Activated T-helper 9 cell treated with anti-CD3 and anti-CD28 coated beads, Interleukin-2, amount 50 U/mL, for 16 hours (primary cell): ENCODE results near the gene NPEPPS.
A peak's percentile ranks its signal among the peaks of the same experiment; 100 is the strongest.
"Not testable (repeated sequence)": the region's sequence is repeated elsewhere in the genome, so short reads cannot be mapped to it uniquely, and the experiment has no call there.

Experiments used
- DNase-seq: peaks from one replicate; pipeline ENCODE4 v3.0.0-alpha.2; 2020; ENCODE audit warnings: low read depth

Gene NPEPPS, protein sequence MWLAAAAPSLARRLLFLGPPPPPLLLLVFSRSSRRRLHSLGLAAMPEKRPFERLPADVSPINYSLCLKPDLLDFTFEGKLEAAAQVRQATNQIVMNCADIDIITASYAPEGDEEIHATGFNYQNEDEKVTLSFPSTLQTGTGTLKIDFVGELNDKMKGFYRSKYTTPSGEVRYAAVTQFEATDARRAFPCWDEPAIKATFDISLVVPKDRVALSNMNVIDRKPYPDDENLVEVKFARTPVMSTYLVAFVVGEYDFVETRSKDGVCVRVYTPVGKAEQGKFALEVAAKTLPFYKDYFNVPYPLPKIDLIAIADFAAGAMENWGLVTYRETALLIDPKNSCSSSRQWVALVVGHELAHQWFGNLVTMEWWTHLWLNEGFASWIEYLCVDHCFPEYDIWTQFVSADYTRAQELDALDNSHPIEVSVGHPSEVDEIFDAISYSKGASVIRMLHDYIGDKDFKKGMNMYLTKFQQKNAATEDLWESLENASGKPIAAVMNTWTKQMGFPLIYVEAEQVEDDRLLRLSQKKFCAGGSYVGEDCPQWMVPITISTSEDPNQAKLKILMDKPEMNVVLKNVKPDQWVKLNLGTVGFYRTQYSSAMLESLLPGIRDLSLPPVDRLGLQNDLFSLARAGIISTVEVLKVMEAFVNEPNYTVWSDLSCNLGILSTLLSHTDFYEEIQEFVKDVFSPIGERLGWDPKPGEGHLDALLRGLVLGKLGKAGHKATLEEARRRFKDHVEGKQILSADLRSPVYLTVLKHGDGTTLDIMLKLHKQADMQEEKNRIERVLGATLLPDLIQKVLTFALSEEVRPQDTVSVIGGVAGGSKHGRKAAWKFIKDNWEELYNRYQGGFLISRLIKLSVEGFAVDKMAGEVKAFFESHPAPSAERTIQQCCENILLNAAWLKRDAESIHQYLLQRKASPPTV

GRCh38 chr17:47530557-47531232 lies at the start of gene NPEPPS:
Gene NPEPPS, plus strand, starts transcription at chr17:47531108. Its CDS starts 193 bp downstream, at chr17:47531301.
- peak; percentile 82 for DNase-seq

DNA sequence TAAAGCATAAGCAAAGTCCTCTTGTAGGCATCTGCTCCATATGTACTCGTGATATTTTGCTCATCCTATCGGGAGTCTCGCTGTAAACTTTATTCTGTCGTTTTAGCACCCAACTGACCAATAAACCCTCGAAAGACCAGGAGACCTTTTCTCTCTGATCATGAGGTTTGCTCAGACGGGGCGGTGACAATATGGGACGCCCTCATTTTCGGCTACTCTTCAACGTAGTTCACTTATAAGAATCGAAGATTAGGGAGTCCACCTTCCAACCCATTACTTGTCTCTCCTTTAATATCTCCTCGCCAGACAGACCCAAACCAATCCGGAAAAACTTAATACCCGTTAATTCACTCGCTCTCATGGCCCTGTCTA lies 39.1 kb upstream of the NPEPPS start:
- not testable (repeated sequence) for DNase-seq

DNA sequence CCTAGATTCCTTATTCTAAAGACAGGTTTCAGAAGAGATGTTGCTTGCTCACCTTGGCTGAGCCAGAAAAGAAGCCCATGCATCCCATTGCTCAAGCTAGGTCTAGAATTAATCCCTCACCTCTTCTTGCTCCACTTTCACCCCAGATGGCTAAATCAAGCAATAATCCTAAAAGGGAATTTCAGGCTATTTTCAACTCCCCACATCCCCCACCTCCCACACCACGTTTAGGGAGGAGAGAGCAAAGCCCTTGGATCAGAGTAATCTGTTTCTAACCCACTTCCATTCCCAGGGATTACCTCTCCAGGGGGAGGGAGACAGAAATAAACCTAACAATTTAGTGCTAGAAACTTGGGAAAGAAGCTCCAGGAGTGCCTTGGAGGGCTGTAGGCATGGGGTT lies 31.8 kb upstream of the NPEPPS start:
- DNase-seq: not testable (repeated sequence)

DNA sequence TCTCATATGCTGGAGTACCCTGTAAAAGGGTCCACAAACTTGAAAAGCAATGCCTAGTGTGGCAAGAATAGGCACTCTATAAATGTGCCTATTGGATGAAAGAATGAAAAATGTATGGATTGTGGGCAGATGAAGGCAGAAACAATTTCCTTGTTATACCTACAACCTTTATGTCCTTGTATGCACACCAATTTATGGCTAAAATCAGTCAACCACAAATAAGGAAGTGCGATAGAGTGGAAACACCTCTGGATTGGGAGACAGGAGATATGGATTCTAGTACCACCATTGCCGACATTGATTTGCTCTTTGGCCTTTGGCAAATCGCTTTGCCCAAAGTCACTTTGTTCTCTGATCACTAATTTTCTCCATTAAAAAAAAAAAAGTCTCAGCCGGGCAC lies 31.4 kb upstream of the NPEPPS start:
- DNase-seq: not testable (repeated sequence)

- DNase-seq: not testable (repeated sequence)
Observed at GRCh38 chr17:47500620-47501019, 30.3 kb upstream of the NPEPPS start.

GRCh38 chr17:47502122-47502731 lies 28.7 kb upstream of the NPEPPS start:
- DNase-seq: not testable (repeated sequence)

GRCh38 chr17:47502776-47503455 lies 28.0 kb upstream of the NPEPPS start:
- not testable (repeated sequence) for DNase-seq

DNA sequence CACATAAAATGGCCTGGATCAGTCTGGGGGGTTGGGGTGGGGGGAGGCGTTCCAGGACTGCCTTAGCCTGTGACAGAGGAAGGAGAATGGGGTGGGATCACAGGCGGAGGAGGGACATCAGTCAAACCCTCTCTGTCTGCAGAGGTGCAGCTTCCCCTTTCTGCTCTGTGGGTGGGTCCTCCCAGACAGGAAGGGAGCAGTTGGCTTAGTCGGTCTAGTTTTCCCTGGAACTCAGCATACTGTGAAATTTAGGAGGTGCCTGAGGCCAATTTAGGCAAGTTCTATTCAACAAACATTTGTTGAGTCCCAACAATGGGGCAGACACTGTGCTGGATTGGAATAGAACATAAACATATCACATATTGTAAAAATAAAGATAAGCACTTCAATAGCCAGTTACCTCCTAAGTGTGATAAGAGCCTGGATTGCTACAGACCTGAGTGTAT lies 19.2 kb upstream of the NPEPPS start:
- not testable (repeated sequence) for DNase-seq

DNA sequence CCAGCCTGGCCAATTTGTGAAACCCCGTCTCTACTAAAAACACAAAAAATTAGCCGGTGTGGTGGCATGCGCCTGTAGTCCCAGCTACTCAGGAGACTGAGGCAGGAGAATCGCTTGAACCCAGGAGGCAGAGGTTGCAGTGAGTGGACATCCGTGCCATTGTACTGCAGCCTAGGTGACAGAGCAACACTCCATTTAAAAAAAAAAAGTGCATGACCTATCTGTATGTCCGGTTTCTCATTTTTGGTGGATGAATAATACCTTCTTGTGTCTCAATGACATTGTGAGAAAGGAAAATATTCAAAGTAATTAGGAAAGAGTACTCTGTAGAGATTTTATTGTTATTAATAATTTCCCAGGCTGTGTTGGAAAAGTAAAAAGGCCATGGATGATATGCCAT lies 17.6 kb upstream of the NPEPPS start:
- DNase-seq: not testable (repeated sequence)

DNA sequence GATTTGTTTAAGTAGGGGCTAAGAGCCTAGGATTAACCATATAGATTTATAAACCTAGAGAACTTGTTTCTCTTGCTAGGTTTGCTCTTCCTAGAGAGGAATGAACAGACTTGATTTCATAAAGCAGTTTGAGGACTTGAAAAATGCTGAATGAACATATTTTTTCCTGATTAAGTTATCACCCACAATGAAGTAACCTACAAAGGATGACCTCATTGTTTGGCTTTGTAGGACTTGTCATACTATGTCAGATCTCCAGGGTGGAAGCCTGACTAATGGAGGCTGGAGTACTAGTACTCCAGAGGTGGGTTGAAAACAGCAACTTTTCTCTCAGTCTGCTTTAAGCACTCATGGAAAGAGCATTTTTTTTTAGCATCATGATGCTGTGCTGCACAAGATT lies 12.0 kb upstream of the NPEPPS start:
- DNase-seq: not testable (repeated sequence)

DNA sequence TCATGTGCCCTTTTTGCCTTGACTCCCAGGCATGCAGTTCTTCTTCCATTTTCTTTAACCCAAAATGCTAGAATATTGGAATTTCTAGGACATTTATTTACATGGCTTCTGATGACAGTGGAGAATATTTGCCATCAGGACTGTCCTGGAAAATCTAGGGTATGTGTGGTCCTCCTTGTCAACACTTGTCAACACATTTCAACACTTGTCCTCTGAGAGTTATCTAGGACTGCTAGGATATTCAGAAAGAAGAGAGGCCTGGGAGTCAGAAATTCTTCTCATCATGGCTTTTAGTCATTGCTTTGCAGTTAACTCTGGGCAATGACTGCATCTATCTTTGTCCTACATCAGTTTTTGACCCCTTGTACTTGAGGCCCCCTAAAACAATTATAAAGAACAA lies 11.5 kb upstream of the NPEPPS start:
- DNase-seq: not testable (repeated sequence)

GRCh38 chr17:47520279-47520678 lies 10.6 kb upstream of the NPEPPS start:
- not testable (repeated sequence) for DNase-seq

DNA sequence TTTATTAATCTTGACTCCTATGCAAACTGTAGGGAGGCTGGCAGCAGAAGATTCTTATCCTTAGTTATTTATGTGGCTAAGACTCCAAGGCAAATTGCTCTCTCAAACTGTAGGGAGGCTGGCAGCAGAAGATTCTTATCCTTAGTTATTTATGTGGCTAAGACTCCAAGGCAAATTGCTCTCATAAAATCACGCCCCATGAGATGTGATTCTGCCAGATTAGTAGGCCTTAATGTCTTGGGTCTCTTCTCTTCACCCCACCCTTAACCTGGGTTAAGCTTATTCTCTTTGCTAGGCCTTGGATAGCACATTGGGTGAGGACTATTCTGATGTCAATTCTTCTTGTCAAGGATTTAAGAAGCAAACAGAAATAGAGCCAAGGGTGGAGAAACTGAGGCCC lies 9.5 kb upstream of the NPEPPS start:
- not testable (repeated sequence) for DNase-seq

GRCh38 chr17:47522341-47522740 lies 8.6 kb upstream of the NPEPPS start:
- not testable (repeated sequence) for DNase-seq

DNA sequence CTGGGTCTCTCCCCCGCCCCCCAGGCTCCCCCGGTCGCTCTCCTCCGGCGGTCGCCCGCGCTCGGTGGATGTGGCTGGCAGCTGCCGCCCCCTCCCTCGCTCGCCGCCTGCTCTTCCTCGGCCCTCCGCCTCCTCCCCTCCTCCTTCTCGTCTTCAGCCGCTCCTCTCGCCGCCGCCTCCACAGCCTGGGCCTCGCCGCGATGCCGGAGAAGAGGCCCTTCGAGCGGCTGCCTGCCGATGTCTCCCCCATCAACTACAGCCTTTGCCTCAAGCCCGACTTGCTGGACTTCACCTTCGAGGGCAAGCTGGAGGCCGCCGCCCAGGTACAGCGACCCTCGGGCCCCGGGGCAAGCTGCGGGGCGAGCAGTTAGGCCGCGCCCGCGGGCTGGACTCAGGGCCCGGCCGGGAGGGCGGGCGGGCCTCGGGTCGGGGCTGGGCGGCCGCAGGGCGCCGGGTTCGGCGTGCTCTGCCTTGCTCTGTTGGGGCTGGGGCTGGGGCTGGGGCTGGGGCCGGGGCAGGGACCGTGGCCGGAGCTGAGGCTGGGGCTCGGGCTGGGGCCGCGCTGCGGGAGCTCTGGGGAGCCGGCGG lies 419 bp downstream of the NPEPPS start:
- peak; percentile 2 for DNase-seq

- not testable (repeated sequence) for DNase-seq
Observed at GRCh38 chr17:47539085-47539484, 8.2 kb downstream of the NPEPPS start.

GRCh38 chr17:47541676-47542075 lies 10.8 kb downstream of the NPEPPS start:
- not testable (repeated sequence) for DNase-seq

GRCh38 chr17:47544327-47544726 lies 13.4 kb downstream of the NPEPPS start:
- DNase-seq: not testable (repeated sequence)

GRCh38 chr17:47554733-47555132 lies 23.8 kb downstream of the NPEPPS start:
- DNase-seq: not testable (repeated sequence)

DNA sequence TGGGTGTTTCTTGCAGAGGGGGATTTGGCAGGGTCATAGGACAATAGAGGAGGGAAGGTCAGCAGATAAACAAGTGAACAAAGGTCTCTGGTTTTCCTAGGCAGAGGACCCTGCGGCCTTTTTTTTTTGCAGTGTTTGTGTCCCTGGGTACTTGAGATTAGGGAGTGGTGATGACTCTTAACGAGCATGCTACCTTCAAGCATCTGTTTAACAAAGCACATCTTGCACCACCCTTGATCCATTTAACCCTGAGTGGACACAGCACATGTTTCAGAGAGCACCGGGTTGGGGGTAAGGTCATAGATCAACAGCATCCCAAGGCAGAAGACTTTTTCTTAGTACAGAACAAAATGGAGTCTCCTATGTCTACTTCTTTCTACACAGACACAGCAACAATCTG lies 25.2 kb downstream of the NPEPPS start:
- DNase-seq: not testable (repeated sequence)
